ENCODE measurements around the gene RMC1. TPM values are rescaled to one million over a fixed set of nuclear protein-coding genes. Genes with fewer than 3 reads are reported as not detected.

The RMC1 gene
- total and polyA plus RNA-seq, 7 donors, result 11.8 to 38.1 (median 19.8) TPM

DNA sequence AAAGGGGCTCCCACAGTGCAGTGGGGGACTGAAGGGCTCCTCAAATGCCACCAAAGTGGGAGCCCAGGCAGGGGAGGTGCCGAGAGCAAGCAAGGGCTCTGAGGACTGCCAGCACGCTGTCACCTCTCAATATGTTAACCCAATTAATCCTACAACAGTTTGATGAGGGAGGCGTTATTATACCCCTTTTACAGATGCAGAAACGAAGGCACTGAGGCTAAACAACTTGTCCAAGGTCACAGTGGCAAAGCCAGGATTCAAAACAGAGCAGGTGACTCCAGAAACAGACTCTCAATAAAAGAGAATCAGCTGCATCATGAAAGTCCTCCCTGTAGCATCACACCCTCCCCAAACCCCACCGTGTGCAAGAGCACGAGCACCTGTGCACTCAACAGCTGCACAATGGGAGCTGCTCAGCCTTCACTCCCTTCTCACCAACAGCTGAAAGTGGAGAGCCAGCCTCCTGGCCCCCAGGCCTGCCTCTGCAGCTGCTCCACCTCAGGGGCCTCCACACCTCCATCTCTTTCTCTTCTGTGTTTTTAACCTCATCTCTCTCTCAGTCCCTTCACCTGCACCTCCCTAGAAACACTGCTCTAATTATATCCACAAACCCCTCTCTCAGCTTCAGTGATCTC, 74.9 kb downstream of the RMC1 start:
- Histone ChIP-seq H3K27ac (no peak overlapping the region), H3K36me3 (peaks cover 0 to 9% (median 0%) of the 10 kb centered on the region in 4 donors), H3K9me3 (no peaks in the 10 kb centered on the region), H3K4me3 (no peak overlapping the region), H3K27me3 (no peaks in the 10 kb centered on the region), H3K4me1 (peaks cover 0 to 22% (median 9%) of the 10 kb centered on the region in 4 donors)
- TF ChIP-seq POLR2AphosphoS5 (IDR thresholded peaks at IDR 0.05) (no peak), EP300 (IDR thresholded peaks at IDR 0.05) (no peak), POLR2A (IDR thresholded peaks at IDR 0.05) (no peak)
- TF ChIP-seq, protein P1, sequence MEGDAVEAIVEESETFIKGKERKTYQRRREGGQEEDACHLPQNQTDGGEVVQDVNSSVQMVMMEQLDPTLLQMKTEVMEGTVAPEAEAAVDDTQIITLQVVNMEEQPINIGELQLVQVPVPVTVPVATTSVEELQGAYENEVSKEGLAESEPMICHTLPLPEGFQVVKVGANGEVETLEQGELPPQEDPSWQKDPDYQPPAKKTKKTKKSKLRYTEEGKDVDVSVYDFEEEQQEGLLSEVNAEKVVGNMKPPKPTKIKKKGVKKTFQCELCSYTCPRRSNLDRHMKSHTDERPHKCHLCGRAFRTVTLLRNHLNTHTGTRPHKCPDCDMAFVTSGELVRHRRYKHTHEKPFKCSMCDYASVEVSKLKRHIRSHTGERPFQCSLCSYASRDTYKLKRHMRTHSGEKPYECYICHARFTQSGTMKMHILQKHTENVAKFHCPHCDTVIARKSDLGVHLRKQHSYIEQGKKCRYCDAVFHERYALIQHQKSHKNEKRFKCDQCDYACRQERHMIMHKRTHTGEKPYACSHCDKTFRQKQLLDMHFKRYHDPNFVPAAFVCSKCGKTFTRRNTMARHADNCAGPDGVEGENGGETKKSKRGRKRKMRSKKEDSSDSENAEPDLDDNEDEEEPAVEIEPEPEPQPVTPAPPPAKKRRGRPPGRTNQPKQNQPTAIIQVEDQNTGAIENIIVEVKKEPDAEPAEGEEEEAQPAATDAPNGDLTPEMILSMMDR (IDR thresholded peaks at IDR 0.05), result no peak
- 90 to 93% methylated on average over 6 of the region's 6 CpGs for WGBS, 2 donors
- DNase-seq, result no peak
- intact Hi-C loops (cut with DNase I), result no loop called here

DNA sequence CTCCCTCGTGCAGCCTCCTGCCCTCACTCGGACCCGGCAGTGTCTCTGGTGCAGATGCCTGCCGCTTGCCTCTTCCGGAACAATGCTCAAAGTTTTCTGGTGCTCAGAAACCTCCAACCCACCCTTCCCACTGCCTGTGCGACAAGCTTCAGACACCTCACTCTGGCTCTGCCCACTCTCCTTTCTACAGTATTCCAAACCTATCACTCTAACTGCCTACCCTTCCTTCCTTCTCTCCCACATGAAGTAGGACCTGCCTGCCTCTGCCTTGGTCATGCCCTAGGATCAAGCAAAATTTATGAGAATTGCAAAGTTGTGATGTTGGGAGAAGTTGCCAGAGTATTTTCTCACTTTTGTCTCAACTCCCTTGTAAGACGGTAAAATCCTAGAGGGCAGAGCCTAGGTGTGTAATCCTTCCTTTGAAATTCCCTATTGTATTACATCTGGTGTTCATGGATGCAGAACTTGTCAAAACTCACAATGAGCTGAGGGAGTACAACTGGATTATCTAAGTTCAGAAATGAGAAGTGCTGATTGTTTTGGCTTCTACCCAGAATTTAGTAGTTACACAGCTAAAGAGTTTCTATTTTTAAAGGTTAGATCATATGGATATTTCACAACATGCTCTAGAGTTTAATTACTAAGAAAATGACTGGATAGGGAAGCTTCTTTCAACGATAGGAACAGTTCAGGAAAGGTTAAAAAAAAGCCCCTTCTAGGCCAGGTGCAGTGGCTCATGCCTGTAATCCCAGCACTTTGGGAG, 75.8 kb downstream of the RMC1 start:
- Histone ChIP-seq H3K4me3 (no peak overlapping the region), H3K27me3 (no peaks in the 10 kb centered on the region), H3K27ac (no peak overlapping the region), H3K4me1 (peaks cover 0 to 24% (median 10%) of the 10 kb centered on the region in 4 donors), H3K9me3 (no peaks in the 10 kb centered on the region), H3K36me3 (peaks cover 0 to 6% (median 0%) of the 10 kb centered on the region in 4 donors)
- no peak for TF ChIP-seq EP300 (IDR thresholded peaks at IDR 0.05)
- TF ChIP-seq, protein P1 (IDR thresholded peaks at IDR 0.05), result no peak
- no peak for TF ChIP-seq POLR2A (IDR thresholded peaks at IDR 0.05)
- no peak for TF ChIP-seq POLR2AphosphoS5 (IDR thresholded peaks at IDR 0.05)
- WGBS, 2 donors, result 87 to 88% methylated on average over 8 of the region's 8 CpGs
- intact Hi-C loops (cut with DNase I), result no loop called here
- no peak for DNase-seq

- TF ChIP-seq, protein P1 (IDR thresholded peaks at IDR 0.05), result no peak
- TF ChIP-seq EP300 (IDR thresholded peaks at IDR 0.05), result no peak
- whole genome bisulfite sequencing, 2 donors, result 45 to 80% methylated on average over 6 of the region's 6 CpGs
- intact Hi-C loops (cut with DNase I), result no loop called here
Observed at GRCh38 chr18:23580677-23581367, 77.5 kb downstream of the RMC1 start.

More at GRCh38 chr18:23580677-23581367, 77.5 kb downstream of the RMC1 start:
- Histone ChIP-seq H3K27ac (no peak overlapping the region), H3K4me1 (peaks cover 0 to 31% (median 21%) of the 10 kb centered on the region in 4 donors), H3K27me3 (no peaks in the 10 kb centered on the region), H3K4me3 (no peak overlapping the region), H3K36me3 (peaks cover 0 to 6% (median 0%) of the 10 kb centered on the region in 4 donors), H3K9me3 (no peaks in the 10 kb centered on the region)
- no peak for DNase-seq

Small RNA genes within 50 kb of the gene (small RNA-seq; reads per million reads assigned to genes)
- 0 reads per million in 3 donors for gene AC026634.1
- gene RF00019, result 0 reads per million in 3 donors

Other genes starting within 250 kb of the RMC1 start
- 10 to 100 TPM; 38.2 to 54.6 (median 45.6) TPM for gene RIOK3, start 50.2 kb upstream of the RMC1 start, total RNA-seq
- gene RIOK3, start 50.2 kb upstream of the RMC1 start, polyA plus RNA-seq, result 100 to 1,000 TPM in 2 of 3 donors, 10 to 100 TPM in 1; 71.3 to 206 (median 161) TPM
- gene NPC1, start 83.0 kb downstream of the RMC1 start, total RNA-seq, result 10 to 100 TPM; 34.9 to 59.2 (median 48.1) TPM
- gene NPC1, start 83.0 kb downstream of the RMC1 start, polyA plus RNA-seq, result 10 to 100 TPM in 2 of 3 donors, 1 to 10 TPM in 1; 9.0 to 27.4 (median 12.5) TPM
- 10 to 100 TPM in 1 of 4 donors, 1 to 10 TPM in 3; 3.0 to 31.0 (median 6.3) TPM for gene ANKRD29, start 159.4 kb downstream of the RMC1 start, total RNA-seq
- 1 to 10 TPM; 2.5 to 4.2 (median 4.2) TPM for gene ANKRD29, start 159.4 kb downstream of the RMC1 start, polyA plus RNA-seq
- 10 to 100 TPM in 3 of 4 donors, 1 to 10 TPM in 1; 8.4 to 18.6 (median 12.2) TPM for gene LAMA3, start 185.9 kb downstream of the RMC1 start, total RNA-seq
- gene LAMA3, start 185.9 kb downstream of the RMC1 start, polyA plus RNA-seq, result 10 to 100 TPM in 2 of 3 donors, 1 to 10 TPM in 1; 6.0 to 19.9 (median 15.0) TPM

All from sigmoid colon (tissue), 7 donors.